CMK (cell line): ENCODE results near the gene PRKCA.
"Not testable (repeated sequence)": the region's sequence is repeated elsewhere in the genome, so short reads cannot be mapped to it uniquely, and the experiment has no call there.

Experiments used
- DNase-seq: peaks from one replicate; pipeline ENCODE4 v3.0.0-alpha.2; 2010; ENCODE audit warnings: low read depth

Gene PRKCA

DNA sequence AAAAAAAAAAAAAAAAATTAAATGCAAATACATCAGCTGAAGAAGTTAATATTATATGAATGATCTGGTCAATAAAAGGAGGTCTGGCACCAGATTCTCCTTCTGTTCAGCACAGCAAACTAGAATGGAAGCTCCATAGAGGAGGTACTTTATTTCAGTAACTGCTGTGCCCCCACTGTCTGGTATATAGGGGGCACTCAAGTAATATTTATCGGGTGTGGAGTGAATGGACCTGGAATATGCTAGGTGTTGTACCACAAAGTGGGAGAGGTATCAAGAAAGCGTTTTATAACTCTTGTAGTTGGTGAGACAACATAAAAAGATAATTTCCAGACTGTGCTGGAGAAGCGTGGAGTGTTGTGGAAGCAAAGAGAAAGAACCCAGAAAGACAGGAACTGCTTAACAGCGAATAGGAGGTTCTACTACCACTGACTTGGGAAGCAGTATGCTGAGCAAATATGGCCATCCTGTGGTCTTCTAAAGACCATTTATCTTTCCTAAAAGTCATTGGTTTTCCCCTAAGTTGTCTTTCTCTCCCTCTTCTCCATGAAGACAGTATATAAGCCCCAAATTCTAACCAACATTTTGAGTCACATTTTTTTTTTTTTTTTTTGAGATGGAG lies 12.2 kb upstream of the PRKCA start:
- no peak for DNase-seq

DNA sequence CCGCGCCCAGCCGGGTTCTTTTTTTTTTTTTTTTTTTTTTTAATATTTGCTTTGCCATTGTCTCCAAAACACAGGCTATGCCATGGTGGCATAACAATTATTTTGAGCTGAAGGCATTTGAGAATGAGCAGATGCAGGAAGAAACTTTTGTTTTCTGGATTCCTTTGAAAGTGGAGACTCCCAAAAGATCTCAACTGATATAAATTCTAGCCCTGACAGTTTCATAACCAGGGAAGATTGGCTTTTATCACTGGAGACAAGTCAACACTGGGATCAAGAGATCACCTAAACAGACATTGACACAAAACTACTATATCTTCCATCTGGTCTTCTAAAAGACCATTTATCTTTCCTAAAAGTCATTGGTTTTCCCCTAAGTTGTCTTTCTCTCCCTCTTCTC lies 10.1 kb upstream of the PRKCA start:
- no peak for DNase-seq

DNA sequence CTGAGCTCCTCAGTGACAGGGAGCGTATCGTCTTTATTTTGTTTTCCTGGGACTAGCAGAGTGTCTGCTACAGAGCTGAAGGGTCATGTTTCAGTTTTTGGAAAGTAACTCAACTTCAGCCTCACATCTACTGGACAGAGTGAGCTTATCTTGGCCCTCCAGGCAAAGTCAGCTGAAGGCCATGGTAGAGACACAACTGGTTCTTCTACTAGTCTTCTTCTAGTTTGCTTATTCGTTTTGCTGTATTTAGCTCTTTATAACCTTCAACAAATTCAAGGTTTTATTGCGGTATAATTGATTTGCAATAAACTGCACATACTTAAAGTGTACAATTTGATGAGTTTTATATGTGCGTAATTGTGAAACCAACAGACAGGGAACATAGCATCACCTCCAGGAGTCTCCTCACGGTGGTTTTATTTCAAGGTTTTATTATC lies 6.1 kb upstream of the PRKCA start:
- DNase-seq, result no peak

- DNase-seq, result not testable (repeated sequence)
These were observed 5.0 kb upstream of the PRKCA start for GRCh38 chr17:66297443-66297842.

DNA sequence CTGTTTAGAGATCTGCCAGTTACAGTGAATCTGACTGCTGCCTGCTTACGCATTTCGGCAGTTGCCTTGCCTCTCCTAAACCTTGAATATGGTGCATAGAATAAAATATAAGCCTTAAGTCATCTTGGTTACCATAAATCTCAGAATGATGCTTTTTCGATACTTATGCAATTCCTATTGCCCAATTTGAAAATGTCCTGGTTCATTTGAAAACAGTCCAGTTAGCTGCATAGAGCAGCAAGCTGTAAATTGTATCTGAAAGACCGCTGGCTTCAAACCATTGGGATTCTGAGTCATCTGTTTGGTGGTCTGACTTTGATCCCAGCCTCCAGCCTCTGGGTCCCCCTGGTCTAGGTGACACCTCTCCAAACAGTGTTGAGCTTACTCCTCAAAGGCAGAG lies 2.7 kb upstream of the PRKCA start:
- no peak for DNase-seq

DNA sequence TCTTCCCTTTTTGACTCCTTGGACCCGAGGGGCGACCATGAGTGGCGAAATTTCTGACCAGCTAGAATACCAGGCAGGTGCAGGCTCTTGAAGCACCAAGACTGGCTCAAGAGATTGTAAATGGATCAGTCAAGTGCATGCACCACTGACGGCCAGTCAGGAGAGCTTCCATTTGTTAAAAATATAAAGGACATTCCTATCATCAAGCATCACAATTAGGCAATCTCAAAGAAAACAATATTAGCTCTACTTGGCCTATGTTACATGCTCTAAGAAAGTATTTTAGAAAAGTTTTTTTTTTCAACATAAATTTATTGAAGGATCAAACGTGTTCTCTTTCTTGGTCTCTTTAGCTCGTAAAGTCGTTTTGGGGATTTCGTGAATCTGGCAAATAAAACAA lies 1.5 kb upstream of the PRKCA start:
- DNase-seq, result no peak

- DNase-seq, result no peak
These were observed 998 bp upstream of the PRKCA start for GRCh38 chr17:66301367-66301863.

- no peak for DNase-seq
These were observed 581 bp downstream of the PRKCA start for GRCh38 chr17:66302761-66303626.

- DNase-seq, result no peak
These were observed 2.1 kb downstream of the PRKCA start for GRCh38 chr17:66304304-66305174.

DNA sequence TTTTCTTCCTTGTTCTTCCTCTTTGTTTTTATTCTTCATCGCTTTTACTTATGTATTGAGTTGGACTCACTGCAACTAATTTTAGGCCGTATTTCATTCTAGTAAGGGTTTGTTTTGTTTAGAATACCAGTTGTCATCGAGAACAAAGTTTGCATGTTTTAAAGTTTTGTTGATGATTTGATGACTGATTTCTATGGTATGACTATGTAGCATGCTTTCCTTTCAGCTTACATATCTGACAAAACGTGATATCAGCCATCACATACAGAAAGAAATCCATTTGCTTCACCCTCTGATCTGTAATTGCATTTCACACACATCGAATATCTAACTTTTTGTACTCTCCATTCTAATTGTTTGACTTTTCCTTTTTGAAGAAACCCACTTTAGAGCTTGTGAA lies 4.0 kb downstream of the PRKCA start:
- DNase-seq, result no peak

DNA sequence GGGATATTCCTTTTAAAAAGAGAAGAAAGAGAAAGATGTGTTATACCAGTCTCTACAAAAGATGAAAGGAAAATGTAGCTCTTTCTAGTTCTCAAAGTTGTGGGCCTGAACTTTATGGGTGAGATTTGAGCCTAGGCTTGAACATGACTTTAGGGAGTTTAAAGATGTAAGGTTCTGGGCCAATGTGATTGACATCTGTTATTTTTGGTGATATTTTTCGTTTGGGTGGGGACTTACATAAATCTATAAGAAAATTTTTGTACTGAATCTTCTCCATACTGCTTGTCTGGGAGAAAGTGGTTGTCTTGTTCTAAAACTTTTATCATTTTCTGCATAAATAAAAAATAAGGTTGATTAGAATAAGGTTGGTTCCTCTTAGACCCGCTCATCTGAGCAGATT lies 4.8 kb downstream of the PRKCA start:
- no peak for DNase-seq

DNA sequence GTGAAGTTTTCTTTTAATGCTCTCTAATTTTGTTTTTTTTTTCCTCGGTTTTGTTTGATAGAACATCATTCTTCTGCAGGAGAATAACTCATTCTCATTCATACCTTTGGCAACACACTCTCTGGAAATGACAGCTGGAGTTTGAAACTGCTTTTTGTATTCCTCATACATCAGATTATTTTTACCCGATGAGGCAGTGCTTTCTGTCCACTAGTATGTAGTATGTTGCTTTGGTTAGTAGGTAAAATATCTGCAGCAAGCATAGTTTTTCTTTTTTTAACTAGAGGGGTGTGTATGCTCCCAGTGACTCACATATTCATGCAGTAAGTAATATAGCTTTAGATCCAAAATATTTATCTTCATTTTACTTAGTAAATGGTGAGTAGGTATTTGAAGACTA lies 6.4 kb downstream of the PRKCA start:
- no peak for DNase-seq

DNA sequence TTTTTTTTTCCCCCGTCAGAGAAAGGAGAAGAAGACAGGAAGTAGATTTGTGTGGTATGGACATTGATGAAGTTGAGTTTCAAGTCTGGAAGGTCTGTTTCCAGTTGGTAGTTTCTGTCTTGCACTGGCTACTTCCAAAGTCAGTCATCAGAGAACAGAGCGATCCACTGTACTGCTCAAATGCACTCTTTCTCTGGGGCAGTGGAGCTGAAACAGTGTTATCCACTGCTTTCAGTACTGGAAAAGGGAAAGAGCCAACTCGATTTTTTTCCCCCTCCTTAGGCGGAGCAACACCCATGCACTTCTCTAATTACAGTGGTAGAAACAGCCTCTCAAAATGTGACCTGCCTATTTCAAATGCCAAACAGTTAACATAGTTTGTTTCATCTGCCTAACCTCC lies 7.4 kb downstream of the PRKCA start:
- no peak for DNase-seq

DNA sequence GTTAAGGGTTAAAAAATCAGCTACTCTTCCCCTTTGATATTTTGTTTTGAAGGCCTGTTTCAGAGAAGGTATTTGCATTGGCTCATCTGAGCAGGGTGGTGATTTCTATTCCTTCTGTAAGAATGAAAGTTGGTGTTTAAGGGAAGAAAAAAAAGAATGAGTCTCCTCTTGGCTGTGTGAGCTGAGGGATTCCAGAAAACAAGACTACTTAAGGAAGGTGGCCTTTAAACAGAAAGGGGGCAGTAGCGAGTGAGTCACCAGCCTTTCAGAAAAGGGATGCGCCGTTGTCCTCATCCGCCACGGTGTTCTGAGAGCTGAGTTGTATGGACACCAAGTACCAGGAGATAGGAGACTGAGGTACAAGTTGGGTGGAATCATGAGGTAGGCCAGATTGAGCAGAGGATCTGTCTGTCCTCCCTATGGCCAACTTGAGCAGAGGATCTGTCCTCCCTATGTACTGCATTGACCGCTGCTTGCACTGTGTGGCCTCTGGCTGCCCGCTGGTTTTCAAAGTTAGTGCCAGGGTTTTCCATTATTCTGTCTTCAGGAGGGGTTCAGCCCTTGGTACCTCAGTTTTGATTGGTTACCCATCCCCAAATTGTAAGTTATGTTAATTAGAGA lies 8.2 kb downstream of the PRKCA start:
- no peak for DNase-seq

DNA sequence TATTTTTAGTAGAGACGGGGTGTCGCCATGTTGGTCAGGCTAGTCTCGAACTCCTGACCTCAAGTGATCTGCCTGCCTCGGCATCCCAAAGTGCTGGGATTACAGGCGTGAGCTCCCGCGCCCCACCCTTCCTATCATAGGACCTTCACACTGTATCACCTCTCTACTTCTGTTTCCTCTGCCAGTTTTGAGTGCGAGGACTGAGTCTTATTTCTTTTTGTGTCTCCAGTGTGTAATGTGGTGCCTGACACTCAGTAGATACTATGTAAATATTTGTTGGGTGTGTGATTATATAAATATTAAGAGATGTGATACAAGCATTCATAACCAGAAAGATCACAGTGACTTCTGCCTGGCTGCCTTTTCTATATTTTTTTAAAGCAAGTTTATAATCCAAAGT lies 10.5 kb downstream of the PRKCA start:
- no peak for DNase-seq

- no peak for DNase-seq
These were observed 10.9 kb downstream of the PRKCA start for GRCh38 chr17:66313325-66313724.

- no peak for DNase-seq
These were observed 11.7 kb downstream of the PRKCA start for GRCh38 chr17:66313995-66314659.

GRCh38 chr17:66317629-66318028 lies 15.2 kb downstream of the PRKCA start:
- no peak for DNase-seq

GRCh38 chr17:66319226-66319625 lies 16.8 kb downstream of the PRKCA start:
- no peak for DNase-seq

DNA sequence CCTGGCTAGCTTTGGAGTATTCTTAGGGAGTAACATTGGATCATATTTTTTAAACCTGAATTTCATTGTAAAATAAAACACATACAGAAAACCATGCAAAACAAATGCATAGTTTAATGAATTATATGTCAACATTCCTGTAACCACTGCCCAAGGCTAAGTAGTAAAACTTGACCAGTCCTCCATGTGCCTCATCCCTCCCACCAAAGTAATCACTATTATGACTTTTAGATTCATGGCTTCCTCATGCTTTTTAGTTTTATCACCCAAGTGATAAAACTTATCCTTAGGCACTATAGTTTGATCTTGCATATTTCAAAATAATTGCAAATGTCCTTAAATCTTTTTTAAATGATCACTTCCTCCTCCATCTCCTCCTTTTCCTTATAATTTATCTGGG lies 20.4 kb downstream of the PRKCA start:
- no peak for DNase-seq

DNA sequence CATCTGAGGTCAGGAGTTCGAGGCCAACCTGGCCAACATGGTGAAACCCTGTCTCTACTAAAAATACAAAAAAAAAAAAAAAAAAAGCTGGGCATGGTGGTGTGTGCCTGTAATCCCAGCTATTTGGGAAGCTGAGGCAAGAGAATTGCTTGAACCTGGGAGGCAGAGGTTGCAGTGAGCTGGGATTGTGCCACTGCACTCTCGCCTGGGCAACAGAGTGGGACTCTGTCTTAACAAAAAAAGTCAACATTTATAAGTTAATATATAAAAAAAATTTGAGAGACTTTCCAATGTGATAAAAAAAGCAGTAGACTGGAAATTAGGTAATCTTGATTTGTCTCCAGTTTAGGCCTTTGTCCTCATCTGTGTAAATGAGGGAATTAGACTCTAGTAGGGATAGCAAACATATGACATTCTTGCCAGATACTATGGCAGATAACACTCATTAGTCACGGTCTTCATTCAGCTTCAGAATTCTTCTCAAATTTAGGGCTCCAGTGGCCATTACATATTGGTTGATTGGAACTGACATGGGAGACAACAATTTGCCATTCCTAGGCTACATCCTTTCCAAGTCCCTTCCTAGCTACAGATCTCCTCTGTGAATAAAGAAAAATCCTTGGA lies 22.1 kb downstream of the PRKCA start:
- DNase-seq, result not testable (repeated sequence)
